ENCODE data around the gene WWC2. TPM values are rescaled to one million over a fixed set of nuclear protein-coding genes. Genes with fewer than 3 reads are reported as not detected.
"Not testable (repeated sequence)": the region's sequence is repeated elsewhere in the genome, so short reads cannot be mapped to it uniquely, and the experiment has no call there.

The WWC2 gene
- polyA plus RNA-seq, 1 experiment = 32.0 TPM

- Histone ChIP-seq H3K27me3 (ENCODE audit: control insufficient read depth, insufficient read depth, low read length) (no peaks in the 10 kb centered on the region), H3K4me3 (ENCODE audit: low read depth, low read length) (no peak overlapping the region), H3K36me3 (ENCODE audit: control insufficient read depth, insufficient read depth, low read length) (no peaks in the 10 kb centered on the region)
- ChIA-PET POLR2A (no interaction called here), CTCF (interaction anchor here (1.1 to 1.4 kb wide), 3 partner anchors 9 to 115 kb away, joined by 3 to 4 read pairs (median 4); no protein-coding TSS in a partner anchor)
- DNase-seq (ENCODE audit: low read depth) = no peak
- no peak for TF ChIP-seq CTCF (IDR thresholded peaks at IDR 0.05; ENCODE audit: insufficient read depth, low read depth, low read length)
Measured at GRCh38 chr4:183146478-183146877, 47.4 kb downstream of the WWC2 start.

- no peaks in the 10 kb centered on the region for H3K27me3 ChIP-seq (ENCODE audit: control insufficient read depth, insufficient read depth, low read length)
- CTCF ChIA-PET = interaction anchor here (1.1 to 1.4 kb wide), 3 partner anchors 10 to 114 kb away, joined by 3 to 4 read pairs (median 4); no protein-coding TSS in a partner anchor
- POLR2A ChIA-PET = no interaction called here
- H3K36me3 ChIP-seq (ENCODE audit: control insufficient read depth, insufficient read depth, low read length) = no peaks in the 10 kb centered on the region
- no peak for TF ChIP-seq CTCF (IDR thresholded peaks at IDR 0.05; ENCODE audit: insufficient read depth, low read depth, low read length)
- no peak for DNase-seq (ENCODE audit: low read depth)
- no peak overlapping the region for H3K4me3 ChIP-seq (ENCODE audit: low read depth, low read length)
Measured at GRCh38 chr4:183147196-183147595, 48.1 kb downstream of the WWC2 start.

GRCh38 chr4:183147983-183148382 is 48.9 kb downstream of the WWC2 start:
- POLR2A ChIA-PET = interaction anchor here (0.6 kb wide), 1 partner anchor 38 kb away, joined by 12 read pairs; no protein-coding TSS in a partner anchor

GRCh38 chr4:183149616-183150539 is 50.8 kb downstream of the WWC2 start:
- CTCF ChIA-PET = no interaction called here
- Histone ChIP-seq H3K4me3 (ENCODE audit: low read depth, low read length) (no peak overlapping the region), H3K36me3 (ENCODE audit: control insufficient read depth, insufficient read depth, low read length) (no peaks in the 10 kb centered on the region), H3K27me3 (ENCODE audit: control insufficient read depth, insufficient read depth, low read length) (no peaks in the 10 kb centered on the region)
- no peak for DNase-seq (ENCODE audit: low read depth)
- no peak for TF ChIP-seq CTCF (IDR thresholded peaks at IDR 0.05; ENCODE audit: insufficient read depth, low read depth, low read length)
- POLR2A ChIA-PET = interaction anchor here (0.6 kb wide), 1 partner anchor 26 kb away, joined by 9 read pairs; no protein-coding TSS in a partner anchor

More at GRCh38 chr4:183147983-183148382, 48.9 kb downstream of the WWC2 start:
- no peak for DNase-seq (ENCODE audit: low read depth)
- CTCF ChIA-PET = interaction anchor here (0.7 to 1.0 kb wide), 2 partner anchors 14 to 108 kb away, joined by 3 to 5 read pairs; no protein-coding TSS in a partner anchor
- no peaks in the 10 kb centered on the region for H3K36me3 ChIP-seq (ENCODE audit: control insufficient read depth, insufficient read depth, low read length)
- no peaks in the 10 kb centered on the region for H3K27me3 ChIP-seq (ENCODE audit: control insufficient read depth, insufficient read depth, low read length)
- no peak overlapping the region for H3K4me3 ChIP-seq (ENCODE audit: low read depth, low read length)
- TF ChIP-seq CTCF (IDR thresholded peaks at IDR 0.05; ENCODE audit: insufficient read depth, low read depth, low read length) = no peak

GRCh38 chr4:183150664-183151063 is 51.6 kb downstream of the WWC2 start:
- H3K4me3 ChIP-seq (ENCODE audit: low read depth, low read length); CTCF ChIA-PET; H3K27me3 ChIP-seq (ENCODE audit: control insufficient read depth, insufficient read depth, low read length); H3K36me3 ChIP-seq (ENCODE audit: control insufficient read depth, insufficient read depth, low read length); DNase-seq (ENCODE audit: low read depth); POLR2A ChIA-PET: not testable (repeated sequence)

GRCh38 chr4:183152232-183152631 is 53.2 kb downstream of the WWC2 start:
- H3K4me3 ChIP-seq (ENCODE audit: low read depth, low read length); H3K36me3 ChIP-seq (ENCODE audit: control insufficient read depth, insufficient read depth, low read length); POLR2A ChIA-PET; DNase-seq (ENCODE audit: low read depth); H3K27me3 ChIP-seq (ENCODE audit: control insufficient read depth, insufficient read depth, low read length): not testable (repeated sequence)
- CTCF ChIA-PET = interaction anchor here (1.3 kb wide), 1 partner anchor 11 kb away, joined by 3 read pairs; no protein-coding TSS in a partner anchor

Measured in BJ (cell line).